A549 (cell line): ENCODE data around the gene CCDC57.

ENCODE experiments used
- BHLHE40 ChIP-seq: IDR thresholded peaks from 2 replicates; pipeline ENCODE4 v1.6.1; 2012; ENCODE audit warnings: low read depth, low read length, inconsistent platforms
- CTCF ChIP-seq: fragments of >200 bp; sonication (Bioruptor Twin); formaldehyde crosslinking; IDR thresholded peaks from 3 replicates; pipeline ENCODE4 v1.5.1; 2016
- EP300 ChIP-seq, 2 experiments: fragments of >200 bp; sonication (Bioruptor Twin); formaldehyde crosslinking; IDR thresholded peaks; 2 replicates in 1 of 2; 3 replicates in 1 of 2; pipeline ENCODE4 v1.6.1; 2016 to 2017

GRCh38 chr17:82055965-82056728 lies 156.5 kb downstream of the CCDC57 start:
- TF ChIP-seq BHLHE40 (no peak), EP300 (IDR thresholded peaks at IDR 0.05) (no peak), CTCF (no peak)
